ENCODE data around the gene LPO. TPM values are rescaled to one million over a fixed set of nuclear protein-coding genes. Genes with fewer than 3 reads are reported as not detected.

LPO gene
- polyA plus RNA-seq, 1 donor from 2014 or later: not detected

- H3K27me3 ChIP-seq (ENCODE audit: insufficient read depth, low read depth, low read length): no peaks in the 10 kb centered on the region
- no peak for TF ChIP-seq EZH2 (IDR thresholded peaks at IDR 0.05; ENCODE audit: borderline replicate concordance, insufficient read depth, low read length, poor library complexity, severe bottlenecking)
- TF ChIP-seq RAD21 (conservative IDR thresholded peaks at IDR 0.05): no peak
- no peak for TF ChIP-seq MXI1 (conservative IDR thresholded peaks at IDR 0.05; ENCODE audit: poor library complexity, severe bottlenecking)
- no peak for TF ChIP-seq CTCF (IDR thresholded peaks at IDR 0.05; ENCODE audit: poor library complexity, severe bottlenecking)
- TF ChIP-seq POLR2AphosphoS5 (IDR thresholded peaks at IDR 0.05): no peak
- no peak for TF ChIP-seq TAF1 (IDR thresholded peaks at IDR 0.05; ENCODE audit: low read depth)
- no peak for TF ChIP-seq SMC3 (conservative IDR thresholded peaks at IDR 0.05; ENCODE audit: poor library complexity)
- no peak for TF ChIP-seq EP300 (conservative IDR thresholded peaks at IDR 0.05; ENCODE audit: poor library complexity, severe bottlenecking)
- TF ChIP-seq REST (IDR thresholded peaks at IDR 0.05; ENCODE audit: borderline replicate concordance): no peak
Measured at GRCh38 chr17:58265271-58265670, 26.9 kb downstream of the LPO start.

GRCh38 chr17:58265902-58266875 is 27.8 kb downstream of the LPO start:
- Histone ChIP-seq H3K4me2 (ENCODE audit: low read length) (no peak overlapping the region), H3K9me2 (ENCODE audit: insufficient read depth, low read length) (no peaks in the 10 kb centered on the region), H3K27ac (ENCODE audit: low read length) (no peak overlapping the region), H3K4me3 (ENCODE audit: low read length) (no peak overlapping the region), H3F3A (ENCODE audit: insufficient read depth, low read length, poor library complexity, severe bottlenecking) (no peaks in the 10 kb centered on the region), H3K36me3 (ENCODE audit: insufficient read depth, low read length) (no peaks in the 10 kb centered on the region), H3K27me3 (ENCODE audit: insufficient read depth, low read depth, low read length) (no peaks in the 10 kb centered on the region), H3K9me3 (ENCODE audit: low read length) (no peaks in the 10 kb centered on the region), H2AFZ (ENCODE audit: low read depth, low read length) (no peak overlapping the region), H3K9ac (ENCODE audit: low read length) (no peak overlapping the region), H3K79me2 (replicated peaks; ENCODE audit: insufficient read depth, low read length) (no peaks in the 10 kb centered on the region), H4K20me1 (ENCODE audit: insufficient read depth) (no peaks in the 10 kb centered on the region)
- TF ChIP-seq EZH2 (IDR thresholded peaks at IDR 0.05; ENCODE audit: borderline replicate concordance, insufficient read depth, low read length, poor library complexity, severe bottlenecking) (no peak), POLR2AphosphoS5 (IDR thresholded peaks at IDR 0.05) (no peak), TAF1 (IDR thresholded peaks at IDR 0.05; ENCODE audit: low read depth) (no peak), RAD21 (conservative IDR thresholded peaks at IDR 0.05) (no peak), MXI1 (conservative IDR thresholded peaks at IDR 0.05; ENCODE audit: poor library complexity, severe bottlenecking) (no peak), CTCF (IDR thresholded peaks at IDR 0.05; ENCODE audit: poor library complexity, severe bottlenecking) (no peak), REST (IDR thresholded peaks at IDR 0.05; ENCODE audit: borderline replicate concordance) (no peak), SMC3 (conservative IDR thresholded peaks at IDR 0.05; ENCODE audit: poor library complexity) (no peak), EP300 (conservative IDR thresholded peaks at IDR 0.05; ENCODE audit: poor library complexity, severe bottlenecking) (no peak)

More at GRCh38 chr17:58265271-58265670, 26.9 kb downstream of the LPO start:
- Histone ChIP-seq H3K9ac (ENCODE audit: low read length) (no peak overlapping the region), H3K79me2 (replicated peaks; ENCODE audit: insufficient read depth, low read length) (no peaks in the 10 kb centered on the region), H3K4me3 (ENCODE audit: low read length) (no peak overlapping the region), H3K36me3 (ENCODE audit: insufficient read depth, low read length) (no peaks in the 10 kb centered on the region), H3K9me3 (ENCODE audit: low read length) (no peaks in the 10 kb centered on the region), H3F3A (ENCODE audit: insufficient read depth, low read length, poor library complexity, severe bottlenecking) (no peaks in the 10 kb centered on the region), H3K4me2 (ENCODE audit: low read length) (no peak overlapping the region), H2AFZ (ENCODE audit: low read depth, low read length) (no peak overlapping the region), H4K20me1 (ENCODE audit: insufficient read depth) (no peaks in the 10 kb centered on the region), H3K9me2 (ENCODE audit: insufficient read depth, low read length) (no peaks in the 10 kb centered on the region), H3K27ac (ENCODE audit: low read length) (no peak overlapping the region)
